HCT116 (cell line): ENCODE measurements around the gene ALK. TPM values are rescaled to one million over a fixed set of nuclear protein-coding genes. Genes with fewer than 3 reads are reported as not detected.

Source experiments
- ATAC-seq: fragments of 200-7000 bp; cut with Tn5 transposase; 2 replicates; pipeline ENCODE4 v1.9.1; 2020; ENCODE audit warnings: mild to moderate bottlenecking, moderate library complexity
- BruUV-seq: library from RNA; stranded (reverse); fragments of 400-500 nt; replicated peaks from 2 replicates; lab custom pipeline; 2021; lab: Mats Ljungman, UMichigan
- CTCF ChIA-PET: fragments of 300-600 bp; sonication (Branson Sonifier 250); formaldehyde crosslinking; loops from one replicate; lab custom pipeline; 2021; ENCODE audit warnings: antibody characterized with exemption; lab: Charles Lee
- POLR2A ChIA-PET: fragments of 300-600, 350-600 bp; sonication (Branson Sonifier 250); formaldehyde crosslinking; loops from one replicate; lab custom pipeline; 2021; ENCODE audit warnings: antibody characterized with exemption; lab: Charles Lee
- RAD21 ChIA-PET, 2 experiments: fragments of 300-600 bp; sonication (Branson Sonifier 250); formaldehyde crosslinking; loops; one replicate each; lab custom pipeline; 2023; ENCODE audit warnings: low total read pairs in 2 of 2; ENCODE audit not compliant: uncharacterized antibody in 2 of 2, unreplicated experiment in 2 of 2, low non-redundant PET in 1 of 2; lab: Charles Lee
- DNase-seq: peaks from one replicate; pipeline ENCODE4 v3.0.0-alpha.2; 2010; ENCODE audit warnings: low read depth, low spot score
- H2AFZ ChIP-seq: fragments of 200-600 bp; shearing (Covaris generic), sonication (generic); 2 replicates; pipeline ENCODE4 v1.6.1; 2017; ENCODE audit warnings: low read depth, mixed run types, mixed read lengths, antibody characterized with exemption, low read length; ENCODE audit not compliant: poor library complexity, severe bottlenecking
- H3K27ac ChIP-seq: 2 replicates; pipeline ENCODE4 v1.5.1; 2012; ENCODE audit warnings: low read depth, low read length
- H3K27me3 ChIP-seq: fragments of 200-600 bp; sonication (generic); 2 replicates; pipeline ENCODE4 v1.6.1; 2016; ENCODE audit warnings: mixed run types, low read length, mixed read lengths; ENCODE audit not compliant: insufficient read depth
- H3K36me3 ChIP-seq, 2 experiments: fragments of 200-500 bp in 1 of 2; fragments of 200-600 bp in 1 of 2; sonication (Bioruptor generic) in 1 of 2; sonication (generic) in 1 of 2; 2 replicates each; pipeline versions ENCODE4 v1.5.1 to v1.6.1; 2014 to 2016; ENCODE audit warnings: low read length in 2 of 2, inconsistent platforms in 1 of 2, mixed read lengths in 1 of 2, mixed run types in 1 of 2; ENCODE audit not compliant: insufficient read depth in 2 of 2, control insufficient read depth in 1 of 2
- H3K4me1 ChIP-seq, 2 experiments: fragments of 200-600 bp in 1 of 2; sonication (generic) in 1 of 2; 2 replicates each; pipeline versions ENCODE4 v1.5.1 to v1.6.1; 2012 to 2017; ENCODE audit warnings: low read length in 2 of 2, inconsistent platforms in 1 of 2, mild to moderate bottlenecking in 1 of 2, mixed read lengths in 1 of 2, mixed run types in 1 of 2, moderate library complexity in 1 of 2; ENCODE audit not compliant: insufficient read depth in 2 of 2, control insufficient read depth in 1 of 2
- H3K4me2 ChIP-seq: fragments of 200-600 bp; sonication (generic); 2 replicates; pipeline ENCODE4 v1.6.1; 2017; ENCODE audit warnings: mixed run types, low read length, mixed read lengths
- H3K4me3 ChIP-seq, 2 experiments: fragments of 200-600 bp in 1 of 2; sonication (generic) in 1 of 2; replicated peaks in 1 of 2; 2 replicates each; pipeline ENCODE4 v1.5.1; 2011 to 2016; ENCODE audit warnings: low read length in 2 of 2, control low read depth in 1 of 2, low read depth in 1 of 2, mild to moderate bottlenecking in 1 of 2, mixed read lengths in 1 of 2, mixed run types in 1 of 2
- H3K79me2 ChIP-seq: fragments of 200-600 bp; sonication (generic); 2 replicates; pipeline ENCODE4 v1.6.1; 2017; ENCODE audit warnings: mild to moderate bottlenecking, mixed run types, low read length, moderate library complexity, mixed read lengths; ENCODE audit not compliant: insufficient read depth
- H3K9ac ChIP-seq: fragments of 200-600 bp; sonication (generic); 2 replicates; pipeline ENCODE4 v1.6.1; 2016; ENCODE audit warnings: low read length, mixed read lengths
- H3K9me2 ChIP-seq: fragments of 200-600 bp; sonication (generic), shearing (Covaris generic); 2 replicates; pipeline ENCODE4 v1.6.1; 2017; ENCODE audit warnings: mixed run types, mild to moderate bottlenecking, moderate library complexity; ENCODE audit not compliant: insufficient read depth
- H3K9me3 ChIP-seq, 2 experiments: fragments of 200-500 bp in 1 of 2; fragments of 200-600 bp in 1 of 2; sonication (Bioruptor generic) in 1 of 2; sonication (generic) in 1 of 2; 2 replicates each; pipeline ENCODE4 v1.6.1; 2014 to 2017; ENCODE audit warnings: low read length in 2 of 2, mixed read lengths in 2 of 2, inconsistent platforms in 1 of 2, low read depth in 1 of 2, mild to moderate bottlenecking in 1 of 2, mixed run types in 1 of 2, moderate library complexity in 1 of 2; ENCODE audit not compliant: control insufficient read depth in 1 of 2, insufficient read depth in 1 of 2
- H4K20me1 ChIP-seq: fragments of 200-600 bp; sonication (generic), shearing (Covaris generic); 2 replicates; pipeline ENCODE4 v1.6.1; 2017; ENCODE audit warnings: mixed run types, mild to moderate bottlenecking, moderate library complexity; ENCODE audit not compliant: insufficient read depth
- ATF3 ChIP-seq: IDR thresholded peaks from 2 replicates; pipeline ENCODE4 v1.6.1; 2012
- CBX3 ChIP-seq: IDR thresholded peaks from 2 replicates; pipeline ENCODE4 v1.6.1; 2012; ENCODE audit warnings: low read depth
- CEBPB ChIP-seq: IDR thresholded peaks from 2 replicates; pipeline ENCODE4 v1.6.1; 2012; ENCODE audit warnings: low read depth
- ELF1 ChIP-seq: IDR thresholded peaks from 2 replicates; pipeline ENCODE4 v1.6.1; 2012; ENCODE audit warnings: low read depth, borderline replicate concordance
- EZH2phosphoT487 ChIP-seq: fragments of 200-600 bp; IDR thresholded peaks from 2 replicates; pipeline ENCODE4 v1.6.1; 2018; ENCODE audit warnings: antibody characterized with exemption, borderline replicate concordance
- POLR2A ChIP-seq: IDR thresholded peaks from 2 replicates; pipeline ENCODE4 v1.7.0; 2011; ENCODE audit warnings: borderline replicate concordance; ENCODE audit not compliant: insufficient read depth, insufficient read length; ENCODE audit errors: extremely low read depth
- POLR2AphosphoS5 ChIP-seq: IDR thresholded peaks from 2 replicates; pipeline ENCODE4 v1.6.1; 2011; ENCODE audit warnings: mild to moderate bottlenecking, low read depth, low read length, moderate library complexity
- RAD21 ChIP-seq: IDR thresholded peaks from 2 replicates; pipeline ENCODE4 v1.6.1; 2012; ENCODE audit warnings: low read depth, mild to moderate bottlenecking
- REST ChIP-seq: IDR thresholded peaks from 2 replicates; pipeline ENCODE4 v1.6.1; 2012; ENCODE audit warnings: low read depth
- SIN3A ChIP-seq: IDR thresholded peaks from 2 replicates; pipeline ENCODE4 v1.6.1; 2012; ENCODE audit warnings: low read depth
- SP1 ChIP-seq: IDR thresholded peaks from 2 replicates; pipeline ENCODE4 v1.6.1; 2012; ENCODE audit warnings: low read depth
- YY1 ChIP-seq: IDR thresholded peaks from 2 replicates; pipeline ENCODE4 v1.6.1; 2011; ENCODE audit warnings: low read length, low read depth, moderate library complexity, mild to moderate bottlenecking; ENCODE audit not compliant: insufficient replicate concordance; ENCODE audit errors: extremely low read depth
- ZBTB33 ChIP-seq: IDR thresholded peaks from 2 replicates; pipeline ENCODE4 v1.6.1; 2011; ENCODE audit warnings: mild to moderate bottlenecking, low read length, moderate library complexity; ENCODE audit not compliant: insufficient replicate concordance; ENCODE audit errors: extremely low read depth
- ZFX ChIP-seq: fragments of 450-650 bp; IDR thresholded peaks from 2 replicates; pipeline ENCODE4 v1.6.1; 2017
- intact Hi-C: fragments of 100-400 bp; cut with micrococcal nuclease; formaldehyde crosslinking; loops from 2 replicates; pipeline ENCODE4 v1.10.0; 2022
- total RNA-seq: library from RNA; stranded (reverse); gene quantifications from one replicate; pipeline ENCODE4 v1.2.1, GENCODE V29; 2021; ENCODE audit not compliant: unreplicated experiment

Gene ALK
- total RNA-seq, 1 experiment from 2014 or later, result not detected

- ATAC-seq (no peak), DNase-seq (no peak)
- H3K4me1 ChIP-seq, result no peaks in the 10 kb centered on the region
- no peak overlapping the region for H2AFZ ChIP-seq
- no peaks in the 10 kb centered on the region for H3K36me3 ChIP-seq
- RAD21 ChIA-PET, result no interaction called here
- H4K20me1 ChIP-seq, result no peaks in the 10 kb centered on the region
- no peak overlapping the region for H3K27ac ChIP-seq
- no peak overlapping the region for H3K4me2 ChIP-seq
- H3K9me2 ChIP-seq, result no peaks in the 10 kb centered on the region
- intact Hi-C loops, result no loop called here
- no peak for TF ChIP-seq EZH2phosphoT487
- no peak for TF ChIP-seq SP1
- no peak for TF ChIP-seq CBX3
- no peak for TF ChIP-seq RAD21
- no peak for TF ChIP-seq SIN3A
- CTCF ChIA-PET, result no interaction called here
- H3K79me2 ChIP-seq, result no peaks in the 10 kb centered on the region
- POLR2A ChIA-PET, result no interaction called here
- peaks cover 78% of the 10 kb centered on the region for H3K27me3 ChIP-seq
- no peak overlapping the region for H3K4me3 ChIP-seq
- no peaks in the 10 kb centered on the region for H3K9me3 ChIP-seq
- no peak overlapping the region for H3K9ac ChIP-seq
- BruUV-seq, result no TSS peak
Measured at GRCh38 chr2:29847886-29848285, 73.5 kb downstream of the ALK start.

- Histone ChIP-seq H2AFZ (no peak overlapping the region), H3K4me3 (no peak overlapping the region), H3K36me3 (no peaks in the 10 kb centered on the region), H3K79me2 (no peaks in the 10 kb centered on the region), H3K27me3 (peaks cover 80% of the 10 kb centered on the region), H3K4me1 (no peaks in the 10 kb centered on the region), H3K9me3 (no peaks in the 10 kb centered on the region), H3K9ac (no peak overlapping the region), H3K27ac (no peak overlapping the region), H3K4me2 (no peak overlapping the region), H4K20me1 (no peaks in the 10 kb centered on the region), H3K9me2 (no peaks in the 10 kb centered on the region)
- DNase-seq (no peak), ATAC-seq (no peak)
- TF ChIP-seq EZH2phosphoT487 (no peak), POLR2AphosphoS5 (no peak), POLR2A (no peak), YY1 (no peak), REST (no peak), ELF1 (no peak), CEBPB (no peak), ZFX (no peak), ZBTB33 (no peak), ATF3 (no peak), SP1 (no peak), RAD21 (no peak)
- POLR2A ChIA-PET, result no interaction called here
- no TSS peak for BruUV-seq
- RAD21 ChIA-PET, result interaction anchor here in 1 of 2 experiments (0.6 kb wide), 1 partner anchor 15 kb away, joined by 4 read pairs; no protein-coding TSS in a partner anchor
- intact Hi-C loops, result loop anchor here (5.0 kb wide), 4 partner anchors 208 to 888 kb away; no protein-coding TSS in a partner anchor
- CTCF ChIA-PET, result no interaction called here
Measured at GRCh38 chr2:29844713-29845326, 76.6 kb downstream of the ALK start.
